DND-41 (cell line): ENCODE results near the gene ABCA10.

Experiments
- ATAC-seq: fragments of 200-7000 bp; cut with Tn5 transposase; 3 replicates; pipeline ENCODE4 v1.9.1; 2021; ENCODE audit warnings: low read depth; ENCODE audit not compliant: insufficient read depth
- DNase-seq: peaks from one replicate; pipeline ENCODE4 v3.0.0-alpha.2; 2020
- H2AFZ ChIP-seq: 2 replicates; pipeline ENCODE4 v1.6.0; 2012; ENCODE audit warnings: low read depth, low read length
- H3K27ac ChIP-seq: 2 replicates; pipeline ENCODE4 v1.5.1; 2012; ENCODE audit warnings: low read length, inconsistent platforms
- H3K27me3 ChIP-seq: fragments of 200-600 bp; sonication (generic); 2 replicates; pipeline ENCODE4 v1.6.0; 2012; ENCODE audit warnings: low read length, mild to moderate bottlenecking, inconsistent platforms; ENCODE audit not compliant: insufficient read depth, poor library complexity
- H3K36me3 ChIP-seq: 2 replicates; pipeline ENCODE4 v1.5.1; 2012; ENCODE audit warnings: low read length, inconsistent platforms; ENCODE audit not compliant: insufficient read depth
- H3K4me1 ChIP-seq: 2 replicates; pipeline ENCODE4 v1.5.1; 2012; ENCODE audit warnings: mild to moderate bottlenecking, low read length; ENCODE audit not compliant: insufficient read depth
- H3K4me2 ChIP-seq: 2 replicates; pipeline ENCODE4 v1.6.0; 2012; ENCODE audit warnings: mild to moderate bottlenecking, moderate library complexity, low read length, inconsistent platforms; ENCODE audit not compliant: insufficient read depth
- H3K4me3 ChIP-seq, 2 experiments: fragments of 200-600 bp in 1 of 2; shearing (Covaris generic) in 1 of 2; 2 replicates each; pipeline ENCODE4 v1.5.1; 2012 to 2016; ENCODE audit warnings: inconsistent platforms in 2 of 2, low read length in 2 of 2, mild to moderate bottlenecking in 2 of 2, low read depth in 1 of 2, moderate library complexity in 1 of 2
- H3K79me2 ChIP-seq: 2 replicates; pipeline ENCODE4 v1.6.0; 2012; ENCODE audit warnings: low read length, inconsistent platforms; ENCODE audit not compliant: insufficient read depth
- H3K9ac ChIP-seq: 2 replicates; pipeline ENCODE4 v1.6.0; 2012; ENCODE audit warnings: low read depth, mild to moderate bottlenecking, inconsistent platforms, low read length, moderate library complexity
- H3K9me3 ChIP-seq: 2 replicates; pipeline ENCODE4 v1.5.1; 2012; ENCODE audit warnings: low read length, moderate library complexity, mild to moderate bottlenecking, inconsistent platforms; ENCODE audit not compliant: insufficient read depth, severe bottlenecking
- H4K20me1 ChIP-seq: 2 replicates; pipeline ENCODE4 v1.6.0; 2012; ENCODE audit warnings: low read length; ENCODE audit not compliant: insufficient read depth
- EZH2 ChIP-seq: IDR thresholded peaks from 3 replicates; pipeline ENCODE4 v1.6.1; 2012; ENCODE audit warnings: borderline replicate concordance, low read depth, mild to moderate bottlenecking, moderate library complexity, low read length, inconsistent platforms; ENCODE audit not compliant: severe bottlenecking
- TF ChIP-seq, protein P1 (sequence below): IDR thresholded peaks from 2 replicates; pipeline ENCODE4 v1.5.1; 2012; ENCODE audit warnings: borderline replicate concordance, low read length, moderate library complexity, mild to moderate bottlenecking; ENCODE audit not compliant: poor library complexity, severe bottlenecking; ENCODE audit errors: extremely low read depth

ABCA10 gene

DNA sequence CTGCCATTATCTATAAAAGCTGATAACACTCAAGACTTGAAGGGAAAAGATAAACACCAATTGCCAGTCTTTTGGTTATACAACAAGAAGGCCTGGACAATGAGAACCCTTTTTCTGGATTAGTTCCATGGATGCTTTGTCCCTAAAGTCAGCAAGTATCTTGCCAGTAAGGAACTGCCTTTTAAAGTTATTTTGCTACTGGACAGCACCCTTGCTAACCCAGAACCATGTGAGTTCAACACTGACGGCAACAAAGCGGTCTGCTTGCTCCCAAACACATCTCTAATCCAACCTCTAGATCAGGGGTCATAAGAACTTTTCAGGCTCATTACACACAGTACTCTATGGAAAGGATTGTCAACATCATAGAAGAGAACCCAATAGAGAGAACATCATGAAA lies 61.7 kb downstream of the ABCA10 start:
- ATAC-seq (no peak), DNase-seq (no peak)
- H3K27me3 ChIP-seq, result no peaks in the 10 kb centered on the region
- H3K36me3 ChIP-seq, result no peaks in the 10 kb centered on the region
- TF ChIP-seq, protein P1, sequence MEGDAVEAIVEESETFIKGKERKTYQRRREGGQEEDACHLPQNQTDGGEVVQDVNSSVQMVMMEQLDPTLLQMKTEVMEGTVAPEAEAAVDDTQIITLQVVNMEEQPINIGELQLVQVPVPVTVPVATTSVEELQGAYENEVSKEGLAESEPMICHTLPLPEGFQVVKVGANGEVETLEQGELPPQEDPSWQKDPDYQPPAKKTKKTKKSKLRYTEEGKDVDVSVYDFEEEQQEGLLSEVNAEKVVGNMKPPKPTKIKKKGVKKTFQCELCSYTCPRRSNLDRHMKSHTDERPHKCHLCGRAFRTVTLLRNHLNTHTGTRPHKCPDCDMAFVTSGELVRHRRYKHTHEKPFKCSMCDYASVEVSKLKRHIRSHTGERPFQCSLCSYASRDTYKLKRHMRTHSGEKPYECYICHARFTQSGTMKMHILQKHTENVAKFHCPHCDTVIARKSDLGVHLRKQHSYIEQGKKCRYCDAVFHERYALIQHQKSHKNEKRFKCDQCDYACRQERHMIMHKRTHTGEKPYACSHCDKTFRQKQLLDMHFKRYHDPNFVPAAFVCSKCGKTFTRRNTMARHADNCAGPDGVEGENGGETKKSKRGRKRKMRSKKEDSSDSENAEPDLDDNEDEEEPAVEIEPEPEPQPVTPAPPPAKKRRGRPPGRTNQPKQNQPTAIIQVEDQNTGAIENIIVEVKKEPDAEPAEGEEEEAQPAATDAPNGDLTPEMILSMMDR, result no peak
- no peak for TF ChIP-seq EZH2
- H3K4me1 ChIP-seq, result no peaks in the 10 kb centered on the region
- H3K4me3 ChIP-seq, result no peak overlapping the region
- no peak overlapping the region for H2AFZ ChIP-seq
- no peaks in the 10 kb centered on the region for H3K9me3 ChIP-seq
- H4K20me1 ChIP-seq, result no peaks in the 10 kb centered on the region
- H3K79me2 ChIP-seq, result no peaks in the 10 kb centered on the region
- no peak overlapping the region for H3K4me2 ChIP-seq
- no peak overlapping the region for H3K27ac ChIP-seq
- H3K9ac ChIP-seq, result no peak overlapping the region

GRCh38 chr17:69164206-69164605 lies 64.4 kb downstream of the ABCA10 start:
- no peak overlapping the region for H3K27ac ChIP-seq
- ATAC-seq (no peak), DNase-seq (no peak)
- H3K4me2 ChIP-seq, result no peak overlapping the region
- H3K9me3 ChIP-seq, result no peaks in the 10 kb centered on the region
- no peaks in the 10 kb centered on the region for H3K27me3 ChIP-seq
- no peaks in the 10 kb centered on the region for H4K20me1 ChIP-seq
- H3K79me2 ChIP-seq, result no peaks in the 10 kb centered on the region
- no peak overlapping the region for H3K9ac ChIP-seq
- H2AFZ ChIP-seq, result no peak overlapping the region
- no peaks in the 10 kb centered on the region for H3K4me1 ChIP-seq
- TF ChIP-seq EZH2, result no peak
- TF ChIP-seq, protein P1, result no peak
- H3K36me3 ChIP-seq, result no peaks in the 10 kb centered on the region
- H3K4me3 ChIP-seq, result no peak overlapping the region

GRCh38 chr17:69159418-69159817 lies 69.2 kb downstream of the ABCA10 start:
- no peaks in the 10 kb centered on the region for H4K20me1 ChIP-seq
- H3K9ac ChIP-seq, result no peak overlapping the region
- H3K4me3 ChIP-seq, result no peak overlapping the region
- DNase-seq, result no peak
- H3K4me1 ChIP-seq, result no peaks in the 10 kb centered on the region
- H3K36me3 ChIP-seq, result no peaks in the 10 kb centered on the region
- no peak overlapping the region for H3K4me2 ChIP-seq
- no peak for ATAC-seq
- no peak overlapping the region for H2AFZ ChIP-seq
- H3K27ac ChIP-seq, result no peak overlapping the region
- no peaks in the 10 kb centered on the region for H3K79me2 ChIP-seq
- H3K27me3 ChIP-seq, result no peaks in the 10 kb centered on the region
- TF ChIP-seq EZH2, result no peak
- TF ChIP-seq, protein P1, result no peak
- H3K9me3 ChIP-seq, result no peaks in the 10 kb centered on the region

- Histone ChIP-seq H3K4me1 (no peaks in the 10 kb centered on the region), H2AFZ (no peak overlapping the region), H3K27ac (no peak overlapping the region), H3K9me3 (no peaks in the 10 kb centered on the region), H3K4me2 (no peak overlapping the region), H4K20me1 (no peaks in the 10 kb centered on the region), H3K27me3 (peaks cover 2% of the 10 kb centered on the region), H3K4me3 (no peak overlapping the region), H3K36me3 (no peaks in the 10 kb centered on the region), H3K79me2 (no peaks in the 10 kb centered on the region), H3K9ac (no peak overlapping the region)
- DNase-seq (no peak), ATAC-seq (no peak)
- TF ChIP-seq EZH2, result no peak
Measured at GRCh38 chr17:69154267-69154666, 74.4 kb downstream of the ABCA10 start.
